C4-2B (cell line): ENCODE results near the gene ARRB1.
"Not testable (repeated sequence)": the region's sequence is repeated elsewhere in the genome, so short reads cannot be mapped to it uniquely, and the experiment has no call there.

ENCODE experiments used
- H3K27ac ChIP-seq: fragments of 450-650 bp; 2 replicates; pipeline ENCODE4 v1.5.1; 2017
- ZFX ChIP-seq: fragments of 450-650 bp; IDR thresholded peaks from 2 replicates; pipeline ENCODE4 v1.6.1; 2017
- TF ChIP-seq, protein P1 (sequence below): fragments of 450-650 bp; conservative IDR thresholded peaks from 2 replicates; pipeline ENCODE4 v1.5.1; 2017; ENCODE audit warnings: mild to moderate bottlenecking

Gene ARRB1

DNA sequence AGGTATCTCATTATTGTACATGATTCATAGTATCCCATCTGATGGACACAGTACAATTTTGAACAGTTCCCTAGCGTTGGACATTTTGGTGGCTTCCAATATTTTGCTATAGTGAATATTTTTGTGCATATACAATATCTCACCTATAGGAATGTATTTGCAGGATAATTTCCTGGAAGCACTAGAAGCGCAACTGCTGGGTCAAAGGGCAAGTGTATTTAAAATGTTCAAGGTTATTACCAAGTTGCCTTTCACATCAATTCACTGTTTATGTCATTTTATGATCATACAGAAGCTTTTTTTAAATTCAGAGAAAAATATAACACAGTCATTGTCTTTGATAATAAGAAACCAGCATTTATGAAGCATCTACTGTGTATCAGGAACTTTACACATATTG, 28.8 kb upstream of the ARRB1 start:
- TF ChIP-seq, protein P1, sequence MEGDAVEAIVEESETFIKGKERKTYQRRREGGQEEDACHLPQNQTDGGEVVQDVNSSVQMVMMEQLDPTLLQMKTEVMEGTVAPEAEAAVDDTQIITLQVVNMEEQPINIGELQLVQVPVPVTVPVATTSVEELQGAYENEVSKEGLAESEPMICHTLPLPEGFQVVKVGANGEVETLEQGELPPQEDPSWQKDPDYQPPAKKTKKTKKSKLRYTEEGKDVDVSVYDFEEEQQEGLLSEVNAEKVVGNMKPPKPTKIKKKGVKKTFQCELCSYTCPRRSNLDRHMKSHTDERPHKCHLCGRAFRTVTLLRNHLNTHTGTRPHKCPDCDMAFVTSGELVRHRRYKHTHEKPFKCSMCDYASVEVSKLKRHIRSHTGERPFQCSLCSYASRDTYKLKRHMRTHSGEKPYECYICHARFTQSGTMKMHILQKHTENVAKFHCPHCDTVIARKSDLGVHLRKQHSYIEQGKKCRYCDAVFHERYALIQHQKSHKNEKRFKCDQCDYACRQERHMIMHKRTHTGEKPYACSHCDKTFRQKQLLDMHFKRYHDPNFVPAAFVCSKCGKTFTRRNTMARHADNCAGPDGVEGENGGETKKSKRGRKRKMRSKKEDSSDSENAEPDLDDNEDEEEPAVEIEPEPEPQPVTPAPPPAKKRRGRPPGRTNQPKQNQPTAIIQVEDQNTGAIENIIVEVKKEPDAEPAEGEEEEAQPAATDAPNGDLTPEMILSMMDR = no peak
- TF ChIP-seq ZFX = no peak
- no peak overlapping the region for H3K27ac ChIP-seq

DNA sequence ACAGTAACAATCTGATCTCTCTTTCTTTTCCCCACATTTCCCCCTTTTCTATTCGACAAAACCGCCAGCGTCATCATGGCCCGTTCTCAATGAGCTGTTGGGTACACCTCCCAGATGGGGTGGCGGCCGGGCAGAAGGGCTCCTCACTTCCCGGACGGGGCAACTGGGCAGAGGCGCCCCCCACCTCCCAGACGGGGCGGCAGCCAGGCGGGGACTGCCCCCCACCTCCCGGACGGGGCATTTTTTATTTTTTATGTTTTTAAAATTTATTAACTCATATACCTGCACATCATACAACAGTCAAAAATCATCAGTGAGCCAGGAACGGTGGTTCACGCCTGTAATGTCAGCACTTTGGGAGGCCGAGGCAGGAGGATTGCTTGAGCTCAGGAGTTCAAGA, 27.3 kb upstream of the ARRB1 start:
- H3K27ac ChIP-seq = not testable (repeated sequence)

DNA sequence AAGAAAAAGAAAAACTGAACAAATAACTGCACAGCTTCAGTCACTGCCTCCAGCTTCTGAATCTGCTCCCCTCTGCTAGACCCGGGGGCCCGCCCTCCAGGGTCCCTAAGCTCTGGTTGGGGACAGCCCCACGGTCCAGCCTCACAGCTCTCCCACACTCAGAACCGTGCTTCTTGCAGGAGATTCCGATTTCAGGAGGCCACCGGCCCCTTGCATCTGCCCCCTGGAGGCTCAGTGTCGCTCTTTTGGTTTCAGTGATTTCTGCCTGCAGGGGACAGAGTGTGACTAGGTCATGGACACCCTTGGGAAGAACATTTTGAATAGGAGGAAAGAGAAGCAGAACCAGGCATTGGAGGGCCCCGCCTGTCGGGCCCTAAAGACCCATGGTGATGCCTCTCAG, 24.7 kb upstream of the ARRB1 start:
- TF ChIP-seq, protein P1 = no peak
- no peak for TF ChIP-seq ZFX

DNA sequence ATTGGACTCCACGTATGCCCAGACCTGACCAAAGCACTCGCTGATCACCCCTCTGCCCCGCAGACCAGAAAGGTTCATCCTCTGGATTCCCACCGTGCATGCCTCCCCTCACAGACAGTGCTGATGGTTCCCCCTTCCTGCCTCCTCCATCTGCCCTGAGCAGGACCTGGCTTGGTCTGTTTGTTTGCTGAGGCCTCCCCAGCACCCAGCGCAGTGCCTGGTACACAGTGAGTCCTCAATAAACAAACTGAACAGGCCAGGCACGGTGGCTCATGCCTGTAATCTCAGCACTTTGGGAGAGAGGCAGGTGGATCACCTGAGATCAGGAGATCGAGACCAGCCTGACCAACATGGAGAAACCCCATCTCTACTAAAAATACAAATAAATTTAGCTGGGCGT, 24.2 kb upstream of the ARRB1 start:
- H3K27ac ChIP-seq = peak overlapping the region; percentile 0; the same call in 1 of the 2 replicates
- TF ChIP-seq, protein P1 = no peak
- TF ChIP-seq ZFX = no peak

More for the DNA sequence above, 24.7 kb upstream of the ARRB1 start:
- peak overlapping the region; percentile 0; the same call in 1 of the 2 replicates for H3K27ac ChIP-seq

DNA sequence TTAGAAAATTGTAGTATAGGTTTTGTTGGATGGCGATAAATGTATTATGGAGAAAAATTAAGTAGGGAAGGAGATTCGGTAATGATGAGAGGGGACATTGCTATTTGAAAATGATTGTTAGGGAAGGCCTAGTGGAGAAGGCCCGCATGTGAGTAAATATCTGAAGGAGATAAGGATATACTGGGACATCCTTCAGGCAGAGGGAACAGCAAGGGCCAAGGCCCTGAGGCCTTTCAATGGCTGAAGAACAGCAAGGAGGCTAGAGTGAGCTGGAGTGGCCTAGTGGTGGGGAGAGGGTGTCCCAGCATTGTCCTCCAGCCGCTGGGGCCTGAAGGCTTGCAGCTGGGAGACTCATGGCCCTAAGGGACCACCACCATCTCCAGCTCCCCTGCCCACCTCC, 23.2 kb upstream of the ARRB1 start:
- H3K27ac ChIP-seq = no peak overlapping the region; the same call in 1 of the 2 replicates

DNA sequence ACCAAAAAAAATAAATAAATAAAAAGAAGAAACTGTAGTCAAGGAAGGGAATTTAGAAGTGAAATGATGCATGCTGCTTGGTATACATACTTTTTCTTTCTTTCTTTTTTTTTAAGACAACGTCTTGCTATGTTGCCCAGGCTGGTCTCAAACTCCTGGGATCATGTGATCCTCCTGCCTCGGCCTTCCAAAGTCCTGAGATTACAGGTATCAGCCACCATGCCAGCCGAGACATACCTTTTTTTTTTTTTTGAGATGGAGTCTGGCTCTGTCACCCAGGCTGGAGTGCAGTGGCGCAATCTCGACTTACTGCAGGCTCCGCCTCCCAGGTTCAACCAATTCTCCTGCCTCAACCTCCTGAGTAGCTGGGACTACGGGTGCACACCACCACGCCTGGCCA, 21.7 kb upstream of the ARRB1 start:
- peak overlapping the region; percentile 92 for H3K27ac ChIP-seq
- TF ChIP-seq ZFX = no peak
- TF ChIP-seq, protein P1 = no peak

More for the DNA sequence above, 23.2 kb upstream of the ARRB1 start:
- TF ChIP-seq, protein P1 = no peak
- TF ChIP-seq ZFX = no peak

DNA sequence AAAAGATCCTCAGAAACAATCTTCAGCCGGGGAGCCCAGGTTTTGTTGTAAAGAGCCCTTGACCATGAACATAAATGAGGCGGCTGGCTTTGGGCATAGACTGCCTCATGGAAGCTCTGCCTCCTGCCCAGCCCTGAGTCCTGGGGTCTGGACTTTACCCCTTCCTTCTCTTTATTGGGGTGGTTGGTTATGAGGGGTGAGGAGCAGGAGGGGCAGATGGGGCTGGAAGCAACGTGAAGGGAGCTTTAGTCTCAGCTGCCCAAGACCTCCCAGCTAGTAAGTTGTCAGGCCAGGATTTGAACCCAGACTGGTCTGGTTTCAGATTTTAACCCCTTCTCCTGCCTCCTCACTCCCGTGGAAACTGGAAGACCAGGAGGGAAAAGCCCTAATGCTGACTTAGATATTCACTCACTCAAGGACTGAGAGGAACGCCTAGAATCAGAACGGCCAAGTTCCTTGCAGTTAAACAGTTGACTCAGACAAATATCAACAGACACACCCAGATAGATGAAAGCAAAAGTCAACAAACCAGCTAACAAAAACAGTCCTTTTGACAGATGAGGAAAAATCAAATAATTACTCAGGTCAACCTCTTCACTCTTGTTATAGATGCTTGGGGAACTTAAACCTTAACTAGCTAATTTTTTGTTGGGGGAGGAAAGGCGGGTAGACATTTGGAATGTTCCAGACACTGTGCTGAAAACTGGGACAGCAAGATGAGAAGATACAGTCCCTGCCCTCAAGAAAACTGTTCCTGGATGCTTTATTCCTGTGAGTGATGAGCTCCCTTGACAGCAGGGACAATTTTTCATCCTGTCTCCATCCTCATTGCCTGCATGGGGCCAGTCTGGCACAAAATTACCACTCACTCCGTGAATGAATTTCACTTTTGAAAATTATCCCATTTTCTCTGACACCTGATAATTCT, 20.8 kb upstream of the ARRB1 start:
- TF ChIP-seq, protein P1 = no peak
- no peak for TF ChIP-seq ZFX
- H3K27ac ChIP-seq = peak overlapping the region; percentile 92
